HFF-Myc (cell line): ENCODE data around the gene IL11RA.

Experiments used
- DNase-seq: peaks from one replicate; pipeline ENCODE4 v3.0.0-alpha.2; 2011; ENCODE audit warnings: low read depth; ENCODE audit errors: extremely low read depth
- H3K4me3 ChIP-seq: replicated peaks from 2 replicates; pipeline ENCODE4 v1.5.1; 2011; ENCODE audit warnings: low read depth, mild to moderate bottlenecking, control low read depth, low read length
- TF ChIP-seq, protein P1 (sequence below): IDR thresholded peaks from 2 replicates; pipeline ENCODE4 v1.5.1; 2012; ENCODE audit warnings: mild to moderate bottlenecking, low read depth, low read length, control low read depth; ENCODE audit errors: missing control alignments

Gene IL11RA

DNA sequence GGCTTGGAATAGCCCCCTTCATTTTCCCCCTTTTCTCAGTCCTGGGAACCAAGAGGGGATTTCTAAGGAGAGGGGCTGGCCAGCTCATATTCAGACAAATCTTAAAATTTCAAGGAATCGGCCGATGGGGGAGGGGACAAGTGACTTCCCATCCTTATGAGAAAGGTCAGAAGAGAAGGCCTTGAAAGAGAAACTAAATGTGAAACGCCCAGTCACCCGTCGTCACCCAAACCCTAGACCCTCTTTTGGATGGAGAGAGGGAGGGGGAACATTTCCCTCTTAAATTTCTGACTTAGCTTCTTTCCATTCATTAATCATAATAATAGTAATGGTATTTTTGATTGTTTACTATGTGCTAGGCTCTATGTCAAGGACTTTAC, 39.9 kb downstream of the IL11RA start:
- no peak overlapping the region for H3K4me3 ChIP-seq
- DNase-seq: no peak
- TF ChIP-seq, protein P1, sequence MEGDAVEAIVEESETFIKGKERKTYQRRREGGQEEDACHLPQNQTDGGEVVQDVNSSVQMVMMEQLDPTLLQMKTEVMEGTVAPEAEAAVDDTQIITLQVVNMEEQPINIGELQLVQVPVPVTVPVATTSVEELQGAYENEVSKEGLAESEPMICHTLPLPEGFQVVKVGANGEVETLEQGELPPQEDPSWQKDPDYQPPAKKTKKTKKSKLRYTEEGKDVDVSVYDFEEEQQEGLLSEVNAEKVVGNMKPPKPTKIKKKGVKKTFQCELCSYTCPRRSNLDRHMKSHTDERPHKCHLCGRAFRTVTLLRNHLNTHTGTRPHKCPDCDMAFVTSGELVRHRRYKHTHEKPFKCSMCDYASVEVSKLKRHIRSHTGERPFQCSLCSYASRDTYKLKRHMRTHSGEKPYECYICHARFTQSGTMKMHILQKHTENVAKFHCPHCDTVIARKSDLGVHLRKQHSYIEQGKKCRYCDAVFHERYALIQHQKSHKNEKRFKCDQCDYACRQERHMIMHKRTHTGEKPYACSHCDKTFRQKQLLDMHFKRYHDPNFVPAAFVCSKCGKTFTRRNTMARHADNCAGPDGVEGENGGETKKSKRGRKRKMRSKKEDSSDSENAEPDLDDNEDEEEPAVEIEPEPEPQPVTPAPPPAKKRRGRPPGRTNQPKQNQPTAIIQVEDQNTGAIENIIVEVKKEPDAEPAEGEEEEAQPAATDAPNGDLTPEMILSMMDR: no peak

DNA sequence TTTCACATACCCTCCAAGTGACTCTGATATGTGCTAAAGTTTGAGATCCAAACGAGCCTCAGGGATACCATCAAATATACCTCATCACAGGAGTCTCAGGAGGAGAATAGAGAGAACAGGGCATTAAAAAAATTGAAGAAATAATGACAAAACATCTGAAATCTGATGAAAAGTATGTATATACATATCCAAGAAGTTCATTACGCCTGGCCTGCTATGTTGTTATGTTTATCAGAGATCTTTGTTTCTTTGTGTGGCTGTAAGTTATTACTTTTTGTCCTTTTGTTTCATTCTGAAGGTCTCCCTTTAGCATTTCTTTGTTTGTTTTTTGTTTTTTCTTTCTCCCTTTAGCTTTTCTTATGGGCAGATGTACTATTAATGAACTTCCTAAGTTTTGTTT, 41.6 kb downstream of the IL11RA start:
- no peak overlapping the region for H3K4me3 ChIP-seq
- TF ChIP-seq, protein P1: no peak
- no peak for DNase-seq

DNA sequence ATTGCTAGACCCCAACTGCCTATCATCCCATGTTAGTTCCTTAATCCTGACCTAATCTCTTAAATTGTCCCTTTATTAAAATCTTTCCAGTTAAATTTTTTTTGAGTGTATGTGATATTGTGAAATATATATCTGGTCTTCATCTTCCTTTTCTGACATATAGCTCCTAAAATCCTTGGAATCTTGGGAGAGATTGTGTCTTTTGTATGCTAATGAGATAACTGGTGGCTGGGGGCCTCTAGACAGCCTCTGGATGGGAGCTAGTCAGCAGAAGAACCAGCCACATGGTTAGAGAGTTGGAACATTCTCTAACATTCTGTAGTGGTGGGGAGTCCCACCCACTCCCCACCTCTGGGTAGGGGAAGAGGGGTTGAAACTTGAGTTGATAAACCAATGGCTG, 42.8 kb downstream of the IL11RA start:
- TF ChIP-seq, protein P1: no peak
- H3K4me3 ChIP-seq: no peak overlapping the region
- no peak for DNase-seq

DNA sequence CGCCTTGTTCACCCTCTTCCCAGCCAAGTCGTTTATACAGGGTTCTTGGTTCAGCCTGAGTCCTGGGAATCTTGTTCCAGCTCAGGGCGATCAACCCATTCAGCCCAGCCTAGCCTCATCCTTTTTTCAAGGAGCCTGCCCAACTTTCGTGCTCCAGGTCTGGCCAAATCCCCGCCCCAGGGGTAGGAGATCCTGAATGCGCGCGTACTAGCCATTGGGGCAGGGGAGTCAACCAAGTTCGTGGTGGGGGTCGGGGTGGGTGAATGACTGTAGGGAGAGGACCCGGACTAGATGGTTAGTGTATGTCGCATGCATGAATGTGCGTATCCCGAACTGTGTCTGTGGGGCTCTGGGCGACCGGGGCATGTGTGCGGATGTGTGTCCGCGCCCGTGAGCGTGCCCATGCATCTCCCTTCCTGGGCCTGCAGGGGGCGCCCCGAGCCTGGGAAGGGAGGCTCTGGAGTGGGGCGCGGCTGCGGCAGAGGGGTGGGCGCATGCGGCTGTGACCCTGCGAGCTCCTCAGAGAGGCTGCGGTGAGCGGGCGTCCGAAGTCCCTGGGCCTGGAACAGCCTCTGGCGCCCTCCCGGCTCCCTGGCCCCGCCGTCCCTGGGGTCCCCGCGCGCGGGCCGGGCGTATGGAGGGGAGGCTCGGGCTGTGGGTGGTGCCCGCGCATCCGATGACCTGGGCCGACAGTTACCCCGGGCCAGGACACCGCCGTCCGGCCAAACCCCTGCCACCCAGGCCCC, 49.2 kb downstream of the IL11RA start:
- TF ChIP-seq, protein P1: peak; percentile 82
- no peak for DNase-seq
- peak overlapping the region; percentile 45 for H3K4me3 ChIP-seq

DNA sequence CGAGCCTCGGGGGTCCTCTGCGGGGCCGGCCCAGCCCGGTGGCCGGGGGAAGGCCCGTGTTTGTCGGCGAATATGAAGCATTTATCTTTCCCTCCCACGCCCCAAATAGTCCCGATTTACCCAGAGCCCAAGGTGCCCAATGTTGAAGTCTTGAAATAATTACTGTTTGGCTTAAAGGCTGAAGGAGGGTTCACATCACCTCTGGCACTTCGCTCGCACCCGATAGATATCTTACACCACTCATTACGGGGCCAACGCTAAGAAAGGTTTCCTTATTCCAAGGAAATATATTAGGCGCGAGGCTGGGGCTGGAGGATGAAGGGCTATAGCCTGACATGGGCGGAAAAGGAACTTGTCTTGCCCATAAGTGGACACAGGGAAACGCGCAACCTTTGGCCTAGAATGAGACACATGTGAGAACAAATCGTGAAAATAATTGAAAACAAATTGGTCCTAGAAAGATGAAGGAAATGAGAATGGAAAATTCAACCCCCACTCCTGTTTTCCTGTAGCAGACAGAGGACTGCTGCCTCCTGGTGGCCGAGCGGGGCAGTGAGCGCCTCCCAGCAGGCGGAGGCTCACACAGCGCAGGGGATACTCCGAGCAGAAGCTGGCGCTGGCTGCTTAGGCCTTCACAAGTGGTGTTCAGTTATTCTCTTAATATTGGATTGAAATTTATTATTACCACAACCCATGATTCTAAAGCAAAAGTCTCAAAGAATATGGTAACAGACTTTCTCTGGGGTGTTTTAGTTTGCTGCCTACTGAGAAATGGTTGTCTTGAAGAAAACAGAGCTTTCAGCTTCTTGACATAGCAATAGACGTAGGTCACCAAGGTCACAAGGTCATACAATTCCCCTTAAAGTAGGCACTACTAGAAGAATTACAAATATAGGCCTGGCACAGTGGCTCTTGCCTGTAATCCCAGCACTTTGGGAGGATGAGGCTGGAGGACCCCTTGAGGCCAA, 50.1 kb downstream of the IL11RA start:
- DNase-seq: peak; percentile 77
- peak overlapping the region; percentile 45 for H3K4me3 ChIP-seq
- TF ChIP-seq, protein P1: peak; percentile 100

DNA sequence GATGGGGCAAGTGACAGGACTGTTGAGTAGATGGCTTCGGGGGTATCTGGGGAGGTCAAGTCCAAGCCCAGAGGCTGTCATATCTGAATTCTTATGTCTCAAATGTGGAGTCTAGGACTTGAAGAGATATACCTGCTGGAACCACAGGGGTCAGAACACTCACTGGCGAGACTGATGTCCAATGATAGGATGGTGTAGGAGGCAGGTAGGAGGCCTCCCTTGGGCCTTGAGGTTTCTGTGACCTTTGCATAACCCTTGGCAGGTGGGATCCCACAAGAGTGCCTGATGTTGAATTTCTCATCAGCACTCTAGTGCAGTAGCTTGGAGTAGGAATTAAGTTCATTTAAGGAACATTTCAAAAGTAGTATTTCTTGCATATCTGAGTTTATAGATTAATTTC, 55.1 kb downstream of the IL11RA start:
- H3K4me3 ChIP-seq: no peak overlapping the region
- no peak for DNase-seq
- TF ChIP-seq, protein P1: no peak
